HEK293 (cell line): Measurements from ENCODE around the gene CEPT1.

Source experiments
- CTCF ChIA-PET: fragments of 350-600 bp; formaldehyde crosslinking; extraction: SDS; loops from one replicate; lab custom pipeline; 2021; ENCODE audit warnings: antibody characterized with exemption; lab: Yijun Ruan, JAX
- POLR2A ChIA-PET: fragments of 300-600 bp; formaldehyde crosslinking; extraction: SDS; loops from one replicate; lab custom pipeline; 2020; ENCODE audit warnings: antibody characterized with exemption, inconsistent platforms; lab: Yijun Ruan, JAX
- H3K27ac ChIP-seq: fragments of 200-500 bp; sonication (Bioruptor generic); 2 replicates; pipeline ENCODE4 v1.5.1; 2014; ENCODE audit warnings: low read depth, low read length, control low read depth, inconsistent platforms; ENCODE audit errors: extremely low read depth
- H3K36me3 ChIP-seq, 2 experiments: fragments of 200-500 bp in 1 of 2; sonication (Bioruptor generic) in 1 of 2; 1 replicate in 1 of 2; 2 replicates in 1 of 2; pipeline ENCODE4 v1.5.1; 2014 to 2017; ENCODE audit warnings: inconsistent platforms in 2 of 2, low read length in 2 of 2; ENCODE audit not compliant: control insufficient read depth in 2 of 2, insufficient read depth in 1 of 2
- H3K4me1 ChIP-seq: fragments of 200-500 bp; sonication (Bioruptor generic); 2 replicates; pipeline ENCODE4 v1.5.1; 2014; ENCODE audit warnings: mild to moderate bottlenecking, low read length, inconsistent platforms; ENCODE audit not compliant: control insufficient read depth, insufficient read depth
- H3K4me3 ChIP-seq: 2 replicates; pipeline ENCODE4 v1.5.1; 2011; ENCODE audit warnings: low read depth, mild to moderate bottlenecking, control low read depth, low read length, moderate library complexity
- H3K9me3 ChIP-seq: fragments of 200-500 bp; sonication (Bioruptor generic); 2 replicates; pipeline ENCODE4 v1.5.1; 2014; ENCODE audit warnings: low read depth, low read length, inconsistent platforms; ENCODE audit not compliant: control insufficient read depth, insufficient read depth
- GLIS1 ChIP-seq: fragments of 450-650 bp; formaldehyde crosslinking; IDR thresholded peaks from 2 replicates; pipeline ENCODE4 v1.5.1; 2016; ENCODE audit warnings: missing biosample characterization, missing genetic modification characterization
- KLF9 ChIP-seq: fragments of 450-650 bp; formaldehyde crosslinking; IDR thresholded peaks from 2 replicates; pipeline ENCODE4 v1.5.1; 2016; ENCODE audit warnings: missing biosample characterization, missing genetic modification characterization, low read depth
- PRDM1 ChIP-seq: fragments of 450-650 bp; formaldehyde crosslinking; IDR thresholded peaks from 2 replicates; pipeline ENCODE4; 2016; ENCODE audit warnings: missing biosample characterization, missing genetic modification characterization
- PRDM6 ChIP-seq: fragments of 450-650 bp; formaldehyde crosslinking; IDR thresholded peaks from 2 replicates; pipeline ENCODE4 v1.5.1; 2017; ENCODE audit warnings: missing biosample characterization, missing genetic modification characterization
- SETDB1 ChIP-seq: IDR thresholded peaks from one replicate; pipeline ENCODE4 v1.6.1; 2017; ENCODE audit warnings: mild to moderate bottlenecking, low read length, moderate library complexity, mixed read lengths; ENCODE audit not compliant: insufficient read length
- ZNF23 ChIP-seq: fragments of 450-650 bp; formaldehyde crosslinking; IDR thresholded peaks from 2 replicates; pipeline ENCODE4 v1.5.1; 2016; ENCODE audit warnings: missing biosample characterization, missing genetic modification characterization, borderline replicate concordance
- ZNF280D ChIP-seq: fragments of 450-650 bp; formaldehyde crosslinking; IDR thresholded peaks from 2 replicates; pipeline ENCODE4 v1.5.1; 2016; ENCODE audit warnings: missing biosample characterization, missing genetic modification characterization
- ZNF561 ChIP-seq: fragments of 450-650 bp; IDR thresholded peaks from 2 replicates; pipeline ENCODE4 v1.5.1; 2018; ENCODE audit warnings: missing biosample characterization, missing genetic modification characterization, borderline replicate concordance
- ZNF654 ChIP-seq: fragments of 450-650 bp; formaldehyde crosslinking; IDR thresholded peaks from 2 replicates; pipeline ENCODE4 v1.5.1; 2016; ENCODE audit warnings: low read depth, missing biosample characterization, missing genetic modification characterization
- ZNF791 ChIP-seq: fragments of 450-650 bp; formaldehyde crosslinking; IDR thresholded peaks from 2 replicates; pipeline ENCODE4 v1.5.1; 2016; ENCODE audit warnings: missing biosample characterization, missing genetic modification characterization
- ZNF792 ChIP-seq: fragments of 450-650 bp; formaldehyde crosslinking; IDR thresholded peaks from 2 replicates; pipeline ENCODE4 v1.5.1; 2016; ENCODE audit warnings: missing biosample characterization, missing genetic modification characterization
- ZNF843 ChIP-seq: fragments of 450-650 bp; formaldehyde crosslinking; IDR thresholded peaks from 2 replicates; pipeline ENCODE4 v1.5.1; 2016; ENCODE audit warnings: missing biosample characterization, missing genetic modification characterization
- TF ChIP-seq, protein P1 (sequence below): fragments of 450-650 bp; formaldehyde crosslinking; IDR thresholded peaks from 2 replicates; pipeline ENCODE4 v1.5.1; 2016; ENCODE audit warnings: missing biosample characterization, missing genetic modification characterization
- TF ChIP-seq, protein P2 (sequence below): fragments of 450-650 bp; formaldehyde crosslinking; IDR thresholded peaks from 2 replicates; pipeline ENCODE4 v1.5.1; 2016; ENCODE audit warnings: missing biosample characterization, missing genetic modification characterization
- TF ChIP-seq, protein P3 (sequence below): fragments of 450-650 bp; formaldehyde crosslinking; IDR thresholded peaks from 2 replicates; pipeline ENCODE4 v1.5.1; 2016; ENCODE audit warnings: missing biosample characterization, missing genetic modification characterization
- TF ChIP-seq, protein P4 (sequence below): fragments of 450-650 bp; formaldehyde crosslinking; IDR thresholded peaks from 2 replicates; pipeline ENCODE4 v1.5.1; 2017; ENCODE audit warnings: missing biosample characterization, missing genetic modification characterization

Gene CEPT1

DNA sequence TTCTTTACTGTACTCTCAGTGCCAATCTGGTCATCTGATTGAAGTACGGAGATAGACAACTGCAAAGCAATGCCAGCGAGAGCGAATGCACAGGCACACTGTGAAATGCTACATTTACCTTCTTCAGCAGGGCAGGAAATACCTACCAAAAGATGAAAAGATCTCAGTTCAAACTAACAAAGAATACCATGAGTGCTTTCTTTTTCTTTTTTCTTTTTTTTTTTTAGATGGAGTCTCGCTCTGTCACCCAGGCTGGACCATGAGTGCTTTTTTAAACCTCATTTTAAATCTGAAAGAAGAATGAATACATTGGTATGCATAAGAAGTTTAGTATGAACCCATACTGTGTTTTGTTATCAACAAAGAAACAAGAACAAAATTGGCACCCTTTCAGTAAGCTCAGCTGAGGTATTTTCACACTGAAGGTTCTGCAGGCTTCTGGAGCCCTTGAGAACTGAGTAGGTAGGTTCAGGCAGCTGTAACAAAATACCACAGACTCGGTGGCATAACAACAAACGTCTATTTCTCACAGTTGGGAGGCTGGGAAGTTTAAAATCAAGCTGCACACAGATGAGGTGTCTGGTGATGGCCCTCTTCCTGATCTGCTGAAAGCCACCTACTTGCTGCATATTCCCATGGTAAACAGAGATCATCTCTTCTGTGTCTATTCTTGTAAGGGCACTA, 85.8 kb downstream of the CEPT1 start:
- no peak for TF ChIP-seq PRDM6 (tag by site-specific recombination)
- Histone ChIP-seq H3K36me3 (no peaks in the 10 kb centered on the region), H3K4me1 (no peaks in the 10 kb centered on the region), H3K4me3 (no peak overlapping the region), H3K27ac (no peak overlapping the region), H3K9me3 (no peaks in the 10 kb centered on the region)
- CTCF ChIA-PET: interaction anchor here (0.7 kb wide), 1 partner anchor 28 kb away, joined by 3 read pairs; no protein-coding TSS in a partner anchor
- POLR2A ChIA-PET: no interaction called here

DNA sequence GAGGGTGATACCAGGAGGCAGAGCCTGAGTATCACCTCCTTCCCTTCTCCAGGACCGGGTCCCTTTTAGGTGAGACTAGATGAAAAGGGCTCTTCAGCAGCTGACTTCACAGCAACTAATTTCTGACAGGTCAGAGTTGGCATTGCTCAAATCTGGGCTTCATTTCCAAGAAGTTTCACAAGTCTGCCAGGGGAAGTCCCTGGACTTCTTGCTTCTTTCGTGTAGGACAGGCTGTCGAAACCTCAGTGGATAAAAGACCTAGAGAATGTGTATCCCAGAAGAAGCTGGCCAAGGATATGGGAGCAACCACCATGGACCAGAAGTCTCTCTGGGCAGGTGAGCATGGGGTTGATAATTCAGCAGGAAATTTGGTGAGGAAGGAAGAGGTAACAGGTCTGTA, 87.4 kb downstream of the CEPT1 start, which contains the start of gene CHI3L2:
CHI3L2 (plus strand) TSS at position 280 of the 400 bp plus-strand sequence; CDS start at position 297, 17 bp downstream.
- H3K27ac ChIP-seq: no peak within 1 kb of the TSS
- no peak within 1 kb of the TSS for H3K4me3 ChIP-seq
- POLR2A ChIA-PET: no interaction called here
- TF ChIP-seq ZNF792 (no peak), ZNF561 (tag by site-specific recombination) (no peak), ZNF280D (no peak), ZNF654 (tag by site-specific recombination) (no peak)
- TF ChIP-seq, protein P1, sequence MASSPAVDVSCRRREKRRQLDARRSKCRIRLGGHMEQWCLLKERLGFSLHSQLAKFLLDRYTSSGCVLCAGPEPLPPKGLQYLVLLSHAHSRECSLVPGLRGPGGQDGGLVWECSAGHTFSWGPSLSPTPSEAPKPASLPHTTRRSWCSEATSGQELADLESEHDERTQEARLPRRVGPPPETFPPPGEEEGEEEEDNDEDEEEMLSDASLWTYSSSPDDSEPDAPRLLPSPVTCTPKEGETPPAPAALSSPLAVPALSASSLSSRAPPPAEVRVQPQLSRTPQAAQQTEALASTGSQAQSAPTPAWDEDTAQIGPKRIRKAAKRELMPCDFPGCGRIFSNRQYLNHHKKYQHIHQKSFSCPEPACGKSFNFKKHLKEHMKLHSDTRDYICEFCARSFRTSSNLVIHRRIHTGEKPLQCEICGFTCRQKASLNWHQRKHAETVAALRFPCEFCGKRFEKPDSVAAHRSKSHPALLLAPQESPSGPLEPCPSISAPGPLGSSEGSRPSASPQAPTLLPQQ (tag by site-specific recombination): no peak
- TF ChIP-seq, protein P2, sequence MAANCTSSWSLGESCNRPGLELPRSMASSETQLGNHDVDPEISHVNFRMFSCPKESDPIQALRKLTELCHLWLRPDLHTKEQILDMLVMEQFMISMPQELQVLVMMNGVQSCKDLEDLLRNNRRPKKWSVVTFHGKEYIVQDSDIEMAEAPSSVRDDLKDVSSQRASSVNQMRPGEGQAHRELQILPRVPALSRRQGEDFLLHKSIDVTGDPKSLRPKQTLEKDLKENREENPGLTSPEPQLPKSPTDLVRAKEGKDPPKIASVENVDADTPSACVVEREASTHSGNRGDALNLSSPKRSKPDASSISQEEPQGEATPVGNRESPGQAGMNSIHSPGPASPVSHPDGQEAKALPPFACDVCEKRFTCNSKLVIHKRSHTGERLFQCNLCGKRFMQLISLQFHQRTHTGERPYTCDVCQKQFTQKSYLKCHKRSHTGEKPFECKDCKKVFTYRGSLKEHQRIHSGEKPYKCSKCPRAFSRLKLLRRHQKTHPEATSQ: no peak
- TF ChIP-seq, all 188 proteins: peak for 0
- Histone ChIP-seq H3K4me1 (no peaks in the 10 kb centered on the region), H3K9me3 (no peaks in the 10 kb centered on the region), H3K36me3 (no peaks in the 10 kb centered on the region)
- CTCF ChIA-PET: interaction anchor here (0.9 kb wide), 1 partner anchor 12 kb away, joined by 3 read pairs; no protein-coding TSS in a partner anchor

DNA sequence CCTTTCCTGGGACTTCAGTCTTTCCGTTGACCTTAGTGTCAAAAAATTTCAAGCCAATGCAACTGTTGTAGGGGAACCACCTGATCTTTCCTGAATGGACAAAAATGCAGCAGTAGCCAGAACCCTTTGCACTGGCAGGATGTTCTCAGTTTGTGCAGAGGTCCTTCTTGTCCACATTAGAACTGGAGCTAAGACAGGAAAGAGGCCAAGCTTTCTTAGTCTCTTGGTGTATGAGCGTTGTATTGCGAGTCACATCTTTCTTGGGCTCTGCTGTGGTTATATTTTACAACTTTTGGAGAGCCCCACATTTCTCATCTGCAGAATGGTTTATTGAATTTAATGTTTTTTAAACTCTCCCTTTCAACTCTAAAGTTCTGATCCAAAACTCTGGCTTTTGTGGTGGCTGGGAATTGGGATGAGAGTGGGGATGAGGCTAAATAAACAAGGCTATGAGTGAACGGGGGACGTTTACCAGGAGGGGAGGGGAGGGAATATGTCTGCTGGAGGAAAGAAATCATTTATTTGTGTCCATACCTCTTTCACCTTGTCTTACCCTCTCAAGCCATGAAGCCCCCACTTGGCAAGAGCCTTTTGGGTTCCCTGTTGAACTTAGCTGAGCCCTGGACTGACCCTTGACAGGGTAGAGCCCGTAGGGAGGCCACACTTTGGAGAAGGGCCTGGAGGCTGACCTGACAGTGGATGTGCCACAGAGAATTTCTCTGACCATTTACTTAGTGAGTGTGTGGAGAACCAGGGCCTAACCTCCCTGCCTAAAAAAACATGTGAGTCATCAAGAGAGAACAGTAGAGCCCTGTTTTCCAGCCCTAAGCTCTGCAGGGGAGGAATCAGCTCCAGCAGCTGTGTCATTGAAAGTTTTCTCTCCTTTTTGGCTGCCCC, 88.1 kb downstream of the CEPT1 start:
- H3K4me1 ChIP-seq: no peaks in the 10 kb centered on the region
- ChIA-PET CTCF (interaction anchor here (0.9 to 1.6 kb wide), 3 partner anchors 13 to 176 kb away, joined by 3 to 8 read pairs (median 4); no protein-coding TSS in a partner anchor), POLR2A (no interaction called here)
- no peak overlapping the region for H3K27ac ChIP-seq
- H3K36me3 ChIP-seq: no peaks in the 10 kb centered on the region
- H3K9me3 ChIP-seq: no peaks in the 10 kb centered on the region
- H3K4me3 ChIP-seq: no peak overlapping the region
- TF ChIP-seq ZNF791 (tag by site-specific recombination) (no peak), GLIS1 (tag by site-specific recombination) (peak; percentile 50), KLF9 (tag by site-specific recombination) (no peak), SETDB1 (no peak), ZNF843 (tag by site-specific recombination) (no peak), PRDM1 (tag by site-specific recombination) (0 out of 2 replicates have a peak, but pooled peaks have one; percentile 16), ZNF23 (tag by site-specific recombination) (no peak)
- TF ChIP-seq, protein P3, sequence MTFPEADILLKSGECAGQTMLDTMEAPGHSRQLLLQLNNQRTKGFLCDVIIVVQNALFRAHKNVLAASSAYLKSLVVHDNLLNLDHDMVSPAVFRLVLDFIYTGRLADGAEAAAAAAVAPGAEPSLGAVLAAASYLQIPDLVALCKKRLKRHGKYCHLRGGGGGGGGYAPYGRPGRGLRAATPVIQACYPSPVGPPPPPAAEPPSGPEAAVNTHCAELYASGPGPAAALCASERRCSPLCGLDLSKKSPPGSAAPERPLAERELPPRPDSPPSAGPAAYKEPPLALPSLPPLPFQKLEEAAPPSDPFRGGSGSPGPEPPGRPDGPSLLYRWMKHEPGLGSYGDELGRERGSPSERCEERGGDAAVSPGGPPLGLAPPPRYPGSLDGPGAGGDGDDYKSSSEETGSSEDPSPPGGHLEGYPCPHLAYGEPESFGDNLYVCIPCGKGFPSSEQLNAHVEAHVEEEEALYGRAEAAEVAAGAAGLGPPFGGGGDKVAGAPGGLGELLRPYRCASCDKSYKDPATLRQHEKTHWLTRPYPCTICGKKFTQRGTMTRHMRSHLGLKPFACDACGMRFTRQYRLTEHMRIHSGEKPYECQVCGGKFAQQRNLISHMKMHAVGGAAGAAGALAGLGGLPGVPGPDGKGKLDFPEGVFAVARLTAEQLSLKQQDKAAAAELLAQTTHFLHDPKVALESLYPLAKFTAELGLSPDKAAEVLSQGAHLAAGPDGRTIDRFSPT (tag by site-specific recombination): no peak
- TF ChIP-seq, protein P4, sequence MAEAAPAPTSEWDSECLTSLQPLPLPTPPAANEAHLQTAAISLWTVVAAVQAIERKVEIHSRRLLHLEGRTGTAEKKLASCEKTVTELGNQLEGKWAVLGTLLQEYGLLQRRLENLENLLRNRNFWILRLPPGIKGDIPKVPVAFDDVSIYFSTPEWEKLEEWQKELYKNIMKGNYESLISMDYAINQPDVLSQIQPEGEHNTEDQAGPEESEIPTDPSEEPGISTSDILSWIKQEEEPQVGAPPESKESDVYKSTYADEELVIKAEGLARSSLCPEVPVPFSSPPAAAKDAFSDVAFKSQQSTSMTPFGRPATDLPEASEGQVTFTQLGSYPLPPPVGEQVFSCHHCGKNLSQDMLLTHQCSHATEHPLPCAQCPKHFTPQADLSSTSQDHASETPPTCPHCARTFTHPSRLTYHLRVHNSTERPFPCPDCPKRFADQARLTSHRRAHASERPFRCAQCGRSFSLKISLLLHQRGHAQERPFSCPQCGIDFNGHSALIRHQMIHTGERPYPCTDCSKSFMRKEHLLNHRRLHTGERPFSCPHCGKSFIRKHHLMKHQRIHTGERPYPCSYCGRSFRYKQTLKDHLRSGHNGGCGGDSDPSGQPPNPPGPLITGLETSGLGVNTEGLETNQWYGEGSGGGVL (tag by site-specific recombination): no peak
